COR-L47 (cell line): Measurements from ENCODE around the gene MEF2D.

ENCODE experiments used
- DNase-seq: peaks from one replicate; lab custom pipeline; 2025; lab: John Stamatoyannopoulos, UW

MEF2D gene

DNA sequence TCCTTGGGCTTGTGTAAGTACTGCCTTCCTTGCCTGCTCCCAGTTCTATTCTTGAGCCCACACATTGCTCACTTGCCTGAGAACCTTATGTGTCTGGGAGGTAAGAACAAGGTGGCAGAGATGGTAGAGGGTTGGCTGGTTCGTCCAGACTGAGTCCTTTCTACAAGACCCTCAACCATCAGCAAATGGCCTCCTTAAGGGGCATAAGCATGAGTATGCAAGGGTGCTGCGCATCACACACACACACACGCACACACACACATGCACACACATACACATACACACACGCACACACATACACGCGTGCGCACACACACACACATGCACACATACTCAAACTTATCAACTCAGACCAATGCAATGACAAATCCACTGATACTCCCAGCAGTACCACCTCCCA lies 74.6 kb downstream of the MEF2D start:
- DNase-seq, result no peak

DNA sequence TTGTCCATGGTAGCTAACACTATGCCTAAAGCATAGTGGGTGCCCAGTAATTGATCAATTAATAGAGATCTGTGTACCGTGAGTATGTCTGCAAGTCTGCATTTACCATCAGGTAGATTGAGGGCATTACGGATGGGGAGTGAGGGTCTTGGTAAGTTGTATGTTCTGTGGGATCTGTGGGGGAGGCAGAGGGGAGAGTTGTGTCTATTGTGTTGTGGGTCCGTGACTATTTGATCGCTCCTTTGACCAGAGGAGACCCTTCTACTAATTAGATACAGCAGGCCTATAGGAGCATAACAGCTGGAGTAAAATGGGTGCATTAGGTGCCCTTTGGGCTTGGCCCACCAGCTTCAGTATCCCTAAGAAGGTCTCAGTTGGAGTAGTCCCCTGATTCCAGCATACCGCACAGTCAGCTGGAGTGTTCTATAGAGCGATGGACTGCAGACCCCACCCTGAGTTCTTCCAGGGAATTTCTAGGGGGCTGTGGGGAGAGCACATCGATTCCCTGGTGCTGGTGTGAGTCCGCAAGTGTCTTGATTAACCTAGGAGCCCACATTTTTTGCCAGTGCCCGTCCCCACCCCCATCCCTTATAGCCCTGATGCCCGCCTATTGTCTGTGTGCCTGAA lies 75.7 kb downstream of the MEF2D start:
- no peak for DNase-seq

DNA sequence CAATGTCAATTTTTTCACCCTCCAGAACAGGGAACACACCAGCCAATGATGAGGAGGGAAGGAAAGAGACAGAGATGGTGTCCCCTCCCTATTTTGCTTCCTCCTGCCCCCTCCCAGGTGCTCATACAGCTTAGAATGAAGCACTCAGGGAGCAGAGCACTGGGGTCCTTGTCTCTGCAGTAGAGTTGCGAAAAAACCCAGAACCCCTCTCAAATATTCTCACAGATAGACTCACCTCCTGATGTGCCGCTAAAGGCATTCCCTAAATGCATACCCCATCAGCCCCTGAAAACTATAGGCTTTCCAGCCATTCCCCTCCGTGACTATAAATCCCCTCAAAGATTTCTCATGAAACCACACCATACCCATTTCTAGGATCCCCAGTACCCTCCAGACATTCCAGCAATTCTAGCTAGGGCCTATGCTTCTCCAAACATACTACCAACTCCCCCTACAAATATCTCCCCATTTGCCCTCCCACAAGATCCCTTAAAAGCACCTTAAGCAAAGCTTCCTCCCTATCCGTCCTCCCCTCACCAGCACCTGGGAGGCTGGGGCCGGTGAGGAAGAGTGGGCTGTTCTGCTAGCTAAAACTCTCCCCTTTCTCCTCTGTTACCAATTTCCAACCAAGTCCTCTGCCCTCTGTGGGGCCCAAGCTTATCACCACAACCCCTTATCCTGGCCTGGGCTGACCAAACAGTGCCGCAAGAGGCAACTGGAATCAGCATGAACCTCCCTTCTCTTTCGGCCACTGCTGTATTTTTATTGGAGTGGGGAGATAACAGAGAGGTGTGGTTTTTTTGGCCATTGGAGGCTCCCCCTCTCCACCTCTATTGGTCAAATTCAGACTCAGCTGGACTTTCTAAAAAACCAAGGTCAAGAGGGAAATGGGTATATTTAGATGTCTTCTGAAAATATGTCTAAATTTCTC lies 76.9 kb downstream of the MEF2D start:
- DNase-seq, result no peak

DNA sequence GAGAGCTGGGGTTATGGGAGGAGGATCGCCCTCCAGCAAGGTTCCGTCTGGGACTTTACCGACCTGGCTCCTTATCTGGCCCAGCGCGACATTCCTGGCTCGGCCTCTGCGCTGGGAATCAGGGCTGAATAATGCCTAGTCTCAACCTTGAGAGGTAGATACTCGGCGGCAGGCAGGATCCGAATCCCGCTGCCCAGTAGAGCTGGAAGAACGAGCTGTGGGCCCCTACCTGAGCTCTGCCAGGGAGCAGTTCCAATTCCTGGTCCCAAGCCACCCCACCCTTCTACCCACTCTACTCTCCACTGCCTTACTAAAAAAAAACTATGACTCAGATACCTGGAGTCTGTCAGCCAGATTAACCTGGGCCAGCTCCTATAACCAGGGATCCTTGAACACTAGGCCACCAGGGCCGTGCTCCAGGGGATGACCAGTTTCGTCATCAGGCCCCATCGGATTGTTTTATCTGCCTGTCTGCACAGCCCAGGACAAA lies 77.9 kb downstream of the MEF2D start:
- DNase-seq, result no peak

DNA sequence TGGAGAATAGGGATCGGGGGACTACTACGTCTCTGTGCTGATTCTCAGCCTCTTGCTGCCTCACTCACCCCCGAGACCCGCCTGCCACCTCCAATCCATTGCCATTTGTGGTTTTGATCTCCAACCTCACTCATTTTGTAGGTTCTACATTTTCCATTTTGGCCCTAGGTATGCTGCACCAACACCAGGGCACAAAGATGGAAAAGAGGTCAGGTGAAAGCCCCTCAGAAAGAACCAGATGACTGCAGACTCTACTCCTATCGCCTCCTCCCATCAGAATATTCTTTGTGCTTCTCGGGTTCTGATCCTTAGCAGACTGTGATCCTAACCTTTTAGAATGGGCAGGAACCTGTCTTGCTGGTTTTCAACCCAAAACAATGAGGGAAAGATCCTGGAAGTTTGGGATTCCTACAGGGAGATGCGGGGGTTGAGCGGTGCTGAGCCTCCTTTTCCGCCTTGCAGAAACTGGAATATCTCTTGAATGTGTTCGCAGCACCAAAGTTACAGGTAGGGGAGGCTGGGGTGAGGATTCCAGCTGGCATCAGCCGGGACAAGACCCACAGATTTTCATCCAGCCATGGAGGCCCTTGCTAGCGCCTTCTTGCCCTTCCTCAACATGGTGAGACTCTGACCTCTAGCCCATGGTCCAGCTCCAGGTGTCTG lies 78.5 kb downstream of the MEF2D start:
- DNase-seq, result no peak

DNA sequence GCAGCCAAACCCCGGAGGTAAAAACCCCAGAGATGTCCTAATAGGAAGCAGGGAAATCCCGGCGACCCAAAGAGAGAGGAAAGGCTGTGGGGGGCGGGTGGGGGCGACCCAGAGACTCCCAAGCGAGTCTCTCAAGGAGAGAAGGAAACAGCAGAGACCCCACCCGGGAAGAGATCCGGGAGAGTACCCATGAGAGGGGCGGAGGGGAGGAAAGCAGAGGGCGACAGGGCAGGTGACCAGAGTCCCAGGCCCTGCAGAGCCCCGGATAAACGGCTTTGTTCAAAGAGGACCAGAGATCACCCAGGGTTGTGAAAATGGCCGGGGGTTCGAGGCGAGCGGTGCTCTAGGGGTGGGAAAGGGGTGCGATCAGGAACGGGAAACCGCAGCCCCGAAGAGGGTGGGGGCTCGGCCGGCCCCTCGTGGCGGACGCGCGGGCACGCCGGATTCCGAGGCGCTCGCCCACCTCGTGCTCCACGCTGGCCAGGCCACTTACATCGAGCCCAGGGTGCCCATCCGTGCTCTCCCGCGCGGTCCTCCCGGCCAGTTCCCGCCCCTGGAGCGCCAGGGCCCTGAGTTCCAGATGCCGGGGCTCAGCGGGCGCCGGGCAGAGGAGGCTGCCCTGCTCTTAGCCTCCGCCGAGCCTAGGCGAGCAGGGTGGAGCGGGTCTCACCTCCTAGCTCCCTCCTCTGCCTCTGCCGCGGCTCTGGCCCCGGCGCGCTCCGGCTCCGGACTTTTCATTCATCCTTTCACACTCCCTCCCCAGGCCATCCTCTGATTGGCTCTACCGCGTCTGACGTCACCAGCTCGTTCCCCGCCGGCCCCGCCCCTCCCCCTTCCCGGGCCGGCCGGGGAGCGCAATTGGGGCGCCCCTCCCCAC lies 79.3 kb downstream of the MEF2D start:
- DNase-seq, result peak; percentile 37

DNA sequence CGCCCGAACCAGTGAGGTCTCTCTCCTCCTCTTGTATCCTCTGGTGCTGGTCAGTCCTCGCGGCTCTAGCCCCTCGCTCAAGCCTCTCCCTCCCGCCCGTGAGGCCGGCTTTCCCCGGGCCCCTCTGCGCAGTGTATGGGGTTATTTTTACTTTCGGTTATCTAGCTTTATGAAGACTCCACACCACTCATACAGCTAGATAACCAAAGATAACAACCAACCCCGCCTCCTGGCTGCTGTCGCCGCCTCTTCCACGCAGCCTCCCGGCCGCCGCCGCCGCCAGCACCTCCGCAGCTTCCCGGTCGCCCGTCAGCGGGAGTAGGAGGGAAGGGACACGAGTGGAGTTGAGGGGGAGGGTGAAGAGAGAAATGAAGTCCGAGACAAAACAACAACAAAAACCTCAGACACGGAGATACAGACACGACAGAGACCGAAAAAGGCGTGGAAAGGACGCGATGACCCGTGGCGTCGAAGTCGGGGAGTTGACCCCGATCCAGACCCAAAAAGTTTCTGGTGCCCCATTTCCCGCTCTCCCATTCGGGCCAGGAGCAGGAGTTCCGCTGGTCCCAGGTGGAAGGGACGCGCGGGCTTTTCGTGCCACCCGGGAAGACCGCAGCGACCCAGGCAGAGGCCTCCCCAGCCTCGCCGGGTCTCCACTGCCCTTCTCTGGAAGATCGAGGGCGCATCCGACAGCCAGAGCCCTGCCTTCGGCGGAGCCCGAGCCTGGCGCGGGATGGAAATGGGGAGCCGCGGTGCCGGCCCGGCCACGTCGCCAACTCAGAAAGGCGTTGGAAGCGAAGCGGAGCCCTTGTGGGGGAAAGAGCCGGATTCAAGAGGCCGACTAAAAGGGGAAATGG lies 80.1 kb downstream of the MEF2D start:
- DNase-seq, result no peak

DNA sequence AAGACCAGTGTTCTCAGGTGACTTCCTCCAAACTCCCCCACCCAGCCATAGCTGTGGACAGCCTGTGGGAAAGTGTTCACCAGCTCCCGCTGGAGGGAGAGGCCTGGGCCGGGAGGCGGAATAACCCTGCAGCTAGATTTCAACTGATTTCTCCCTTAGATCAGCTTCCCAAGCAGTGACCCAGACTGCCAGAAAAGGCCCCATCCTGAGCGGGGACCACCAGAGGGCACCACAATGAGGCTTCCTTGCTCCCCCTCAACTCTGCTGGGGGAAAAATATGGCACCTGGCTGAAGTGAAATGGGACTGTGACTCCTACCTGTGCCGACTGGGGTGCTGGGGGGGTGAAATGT lies 80.7 kb downstream of the MEF2D start:
- no peak for DNase-seq

DNA sequence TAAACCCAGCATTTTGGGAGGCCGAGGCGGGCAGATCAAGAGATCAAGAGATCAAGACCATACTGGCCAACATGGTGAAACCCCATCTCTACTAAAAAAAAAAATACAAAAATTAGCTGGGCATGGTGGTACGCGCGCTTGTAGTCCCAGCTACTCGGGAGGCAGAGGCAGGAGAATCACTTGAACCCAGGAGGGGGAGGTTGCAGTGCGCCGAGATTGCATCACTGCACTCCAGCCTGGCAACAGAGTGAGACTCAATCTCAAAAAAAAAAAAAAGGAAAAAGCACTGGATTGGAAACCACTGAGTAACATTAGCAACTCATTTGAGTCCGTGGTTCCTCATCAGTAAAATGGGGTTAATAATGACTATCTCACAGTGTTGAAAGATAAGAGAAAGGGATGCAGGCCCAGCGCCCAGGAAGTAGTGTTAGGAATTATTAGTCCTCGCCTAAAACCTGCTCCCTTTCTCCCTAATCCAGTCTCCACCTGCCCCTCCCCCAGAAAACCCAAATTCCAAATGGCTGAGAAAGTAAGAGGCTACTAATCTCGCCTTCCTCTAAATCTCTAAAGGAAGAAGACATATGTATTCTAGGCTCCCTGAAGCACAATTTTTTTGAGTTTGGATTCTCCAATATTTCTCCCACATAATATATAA lies 82.0 kb downstream of the MEF2D start:
- DNase-seq, result no peak

DNA sequence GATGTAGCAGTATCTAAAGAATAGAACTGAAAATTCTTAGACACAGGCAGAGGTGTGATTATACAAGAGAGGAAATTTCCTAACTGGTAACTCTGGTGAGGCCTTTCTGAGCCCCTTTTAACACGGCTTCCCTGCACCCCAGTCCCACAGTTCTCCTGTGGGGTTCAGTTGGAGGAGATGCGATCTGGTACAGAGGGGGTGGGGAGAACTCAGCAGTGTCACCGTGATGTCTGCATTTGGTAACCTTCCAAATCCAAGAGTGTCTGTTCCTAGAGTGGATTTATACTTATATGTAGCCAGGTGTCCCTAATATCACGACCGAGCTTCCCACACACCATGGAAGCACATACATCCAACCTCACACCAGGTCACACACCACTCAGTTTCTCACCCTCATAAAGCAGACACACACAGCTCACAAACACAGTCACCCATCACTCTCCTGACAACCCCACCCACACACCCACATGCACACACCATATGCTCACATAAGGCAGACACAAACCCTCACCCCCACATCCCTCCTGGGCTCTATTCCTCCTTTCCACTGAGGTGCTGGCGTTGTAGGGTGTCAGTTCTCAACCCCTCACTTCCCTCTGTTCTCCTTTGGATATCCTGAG lies 83.1 kb downstream of the MEF2D start:
- DNase-seq, result no peak

DNA sequence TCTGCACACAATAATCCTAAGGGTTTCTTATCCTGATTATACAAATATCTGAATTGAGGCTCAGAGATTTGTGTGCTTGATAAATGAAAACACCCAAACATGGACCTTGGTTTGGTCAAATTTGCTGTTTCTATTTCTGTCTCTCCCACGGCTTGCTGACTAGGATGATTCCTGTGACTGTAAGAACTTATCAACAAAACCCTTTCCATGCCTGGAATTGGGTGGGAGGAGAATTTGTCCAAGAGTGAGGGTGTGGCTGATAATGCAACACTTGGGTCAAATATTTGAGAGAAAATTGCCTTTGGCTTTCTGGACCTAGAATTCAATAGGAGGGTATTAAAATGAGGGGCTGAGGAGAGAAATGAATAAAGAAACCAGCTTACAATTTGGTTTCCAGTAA lies 83.6 kb downstream of the MEF2D start:
- DNase-seq, result no peak

DNA sequence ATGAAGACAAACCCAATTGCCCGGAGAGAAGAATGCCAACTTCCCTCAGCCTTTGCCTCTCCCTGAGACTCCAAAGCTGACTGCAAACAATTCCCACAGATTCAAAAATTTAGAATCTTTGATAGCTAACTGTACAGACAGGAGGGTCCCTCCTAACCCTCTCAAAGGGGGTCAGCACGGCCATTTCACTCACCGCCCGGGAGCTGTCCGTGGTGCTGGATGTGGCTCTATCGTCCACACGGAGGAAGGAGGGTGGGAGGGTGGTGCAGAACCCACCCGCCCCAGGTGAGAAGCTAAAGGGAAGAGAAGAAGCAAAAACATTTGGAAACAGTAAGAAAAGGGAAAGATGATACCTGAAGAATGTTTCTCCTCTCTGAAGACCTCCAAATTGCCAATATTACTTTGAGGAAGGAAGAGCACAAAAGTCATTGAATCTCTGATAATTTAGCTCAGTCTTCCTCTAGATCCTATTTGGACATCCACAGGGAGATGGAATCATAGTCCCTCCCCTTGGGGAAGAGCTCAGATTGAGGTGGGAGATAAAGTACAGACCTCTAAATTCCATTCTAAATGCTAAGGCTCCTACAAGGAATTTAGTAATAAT lies 86.0 kb downstream of the MEF2D start:
- DNase-seq, result no peak
